H1 (cell line): Measurements from ENCODE around the gene METTL21C. TPM values are rescaled to one million over a fixed set of nuclear protein-coding genes. Genes with fewer than 3 reads are reported as not detected.

Experiments
- JUN ChIP-seq: IDR thresholded peaks from 2 replicates; pipeline ENCODE4 v1.6.1; 2011; ENCODE audit warnings: low read depth, mild to moderate bottlenecking, improper control_type of control experiment, low read length
- polyA plus RNA-seq, 7 experiments: library from polyadenylated mRNA; depleted of rRNA in 3 of 7; stranded (reverse) in 5 of 7; unstranded in 2 of 7; fragments of >200 nt in 5 of 7; fragments of 200-250 nt in 2 of 7; gene quantifications; 1 replicate in 5 of 7; 2 replicates in 1 of 7; 4 replicates in 1 of 7; pipeline versions ENCODE4 v1.2.1 to v1.2.3, GENCODE V29; 2011 to 2013; ENCODE audit warnings: missing spikeins in 2 of 7, mixed read lengths in 2 of 7
- total RNA-seq: library from RNA; stranded (reverse); fragmentation: NEBNext Ultra II Directional; extraction: Animal tissue kit (Norgen Biotek cat#: 25700); gene quantifications from 2 replicates; pipeline ENCODE4 v1.2.1, GENCODE V29; 2021

The METTL21C gene
- total and polyA plus RNA-seq, 2 of the 8 experiments (the other 6 are each of a cell fraction or from before 2014, with no cell fraction given): not detected

GRCh38 chr13:102645701-102646100 is 49.1 kb downstream of the METTL21C start (continued):
- no peak for TF ChIP-seq JUN
